Endodermal cell (in vitro differentiated cells): ENCODE results near the gene HAPLN2. TPM values are rescaled to one million over a fixed set of nuclear protein-coding genes. Genes with fewer than 3 reads are reported as not detected.

Experiments
- DNase-seq: peaks from one replicate; pipeline ENCODE4 v3.0.0-alpha.2; 2017
- H3K27ac ChIP-seq: 2 replicates; pipeline ENCODE4 v1.5.1; 2013; ENCODE audit warnings: mild to moderate bottlenecking, low read depth, low read length, moderate library complexity
- H3K27me3 ChIP-seq: 2 replicates; pipeline ENCODE4 v1.6.1; 2013; ENCODE audit warnings: mild to moderate bottlenecking, low read length, moderate library complexity; ENCODE audit not compliant: insufficient read depth, control insufficient read depth, poor library complexity, severe bottlenecking
- H3K36me3 ChIP-seq: 2 replicates; pipeline ENCODE4 v1.7.0; 2013; ENCODE audit warnings: mild to moderate bottlenecking, low read length, moderate library complexity; ENCODE audit not compliant: control insufficient read depth, insufficient read depth
- H3K4me1 ChIP-seq: one replicate; pipeline ENCODE4 v1.7.0; 2013; ENCODE audit warnings: low read length; ENCODE audit not compliant: control insufficient read depth, insufficient read depth
- H3K4me3 ChIP-seq: 2 replicates; pipeline ENCODE4 v1.5.1; 2013; ENCODE audit warnings: mild to moderate bottlenecking, low read length, moderate library complexity
- H3K9ac ChIP-seq: 2 replicates; pipeline ENCODE4 v1.6.1; 2013; ENCODE audit warnings: mild to moderate bottlenecking, low read length, moderate library complexity; ENCODE audit not compliant: poor library complexity, severe bottlenecking; ENCODE audit errors: extremely low read depth
- H3K9me3 ChIP-seq: 2 replicates; pipeline ENCODE4 v1.6.1; 2013; ENCODE audit warnings: mild to moderate bottlenecking, low read length, moderate library complexity; ENCODE audit not compliant: control insufficient read depth
- H3K27ac Mint-ChIP-seq: 2 replicates; pipeline ENCODE4 v1.8.0; 2020; ENCODE audit warnings: mixed read lengths
- H3K27me3 Mint-ChIP-seq: 2 replicates; pipeline ENCODE4 v1.8.0; 2021; ENCODE audit warnings: mild to moderate bottlenecking, mixed read lengths; ENCODE audit not compliant: insufficient read depth
- H3K36me3 Mint-ChIP-seq: 2 replicates; pipeline ENCODE4 v1.8.0; 2020; ENCODE audit warnings: low read depth, mixed read lengths
- H3K4me1 Mint-ChIP-seq: 2 replicates; pipeline ENCODE4 v1.8.0; 2020; ENCODE audit warnings: mixed read lengths
- H3K4me3 Mint-ChIP-seq: 2 replicates; pipeline ENCODE4 v1.8.0; 2020; ENCODE audit warnings: mild to moderate bottlenecking, moderate library complexity, mixed read lengths
- H3K9me3 Mint-ChIP-seq: 2 replicates; pipeline ENCODE4 v1.8.0; 2020; ENCODE audit warnings: mild to moderate bottlenecking, mixed read lengths
- WGBS, 2 experiments: methylation state at CpG; one replicate each; pipeline versions ENCODE4 v1.1.5 to v1.1.7; 2013; ENCODE audit warnings: missing lambda C conversion rate in 2 of 2, mixed read lengths in 1 of 2; ENCODE audit not compliant: insufficient coverage in 1 of 2, insufficient read length in 1 of 2; 5-methylcytosine and 5-hydroxymethylcytosine counted together
- total RNA-seq, 2 donors: library from RNA; stranded (reverse); fragmentation: NEBNext Ultra II Directional in 1 of 2; extraction: Animal tissue kit (Norgen Biotek cat#: 25700) in 1 of 2; gene quantifications; 2 replicates in 1 of 2; 3 replicates in 1 of 2; pipeline ENCODE4 v1.2.1, GENCODE V29; 2021
- TF ChIP-seq, protein P1 (sequence below): fragments of 200-600 bp; sonication (generic); conservative IDR thresholded peaks from 2 replicates; pipeline ENCODE4 v1.5.0; 2021; ENCODE audit warnings: antibody characterized with exemption, mild to moderate bottlenecking

Gene HAPLN2
- total RNA-seq, 2 donors from 2014 or later: 0.42 to 2.8 TPM

DNA sequence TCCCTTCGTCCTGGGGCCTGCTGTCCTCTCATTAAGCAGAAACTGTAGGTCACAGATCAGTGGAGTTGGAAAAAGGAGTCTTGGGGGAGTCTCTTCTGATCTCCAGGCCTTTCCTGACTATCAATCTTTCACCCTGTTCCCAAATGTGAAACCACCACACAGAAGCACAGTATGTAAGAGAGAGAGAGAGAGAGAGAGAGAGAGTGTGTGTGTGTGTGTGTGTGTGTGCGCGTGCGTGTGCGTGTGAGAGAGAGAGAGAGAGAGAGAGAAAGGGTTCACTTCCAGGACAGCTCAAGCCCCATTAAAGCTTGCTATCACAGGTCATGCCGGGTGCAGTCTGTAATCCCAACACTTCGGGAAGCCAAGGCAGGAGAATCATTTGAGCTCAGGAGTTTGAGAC is 41.2 kb upstream of the HAPLN2 start:
- Mint-ChIP-seq H3K36me3 (no peaks in the 10 kb centered on the region), H3K4me3 (no peak overlapping the region), H3K27me3 (peaks cover 5% of the 10 kb centered on the region), H3K4me1 (no peaks in the 10 kb centered on the region), H3K9me3 (no peaks in the 10 kb centered on the region), H3K27ac (no peak overlapping the region)
- no peak for DNase-seq
- TF ChIP-seq, protein P1, sequence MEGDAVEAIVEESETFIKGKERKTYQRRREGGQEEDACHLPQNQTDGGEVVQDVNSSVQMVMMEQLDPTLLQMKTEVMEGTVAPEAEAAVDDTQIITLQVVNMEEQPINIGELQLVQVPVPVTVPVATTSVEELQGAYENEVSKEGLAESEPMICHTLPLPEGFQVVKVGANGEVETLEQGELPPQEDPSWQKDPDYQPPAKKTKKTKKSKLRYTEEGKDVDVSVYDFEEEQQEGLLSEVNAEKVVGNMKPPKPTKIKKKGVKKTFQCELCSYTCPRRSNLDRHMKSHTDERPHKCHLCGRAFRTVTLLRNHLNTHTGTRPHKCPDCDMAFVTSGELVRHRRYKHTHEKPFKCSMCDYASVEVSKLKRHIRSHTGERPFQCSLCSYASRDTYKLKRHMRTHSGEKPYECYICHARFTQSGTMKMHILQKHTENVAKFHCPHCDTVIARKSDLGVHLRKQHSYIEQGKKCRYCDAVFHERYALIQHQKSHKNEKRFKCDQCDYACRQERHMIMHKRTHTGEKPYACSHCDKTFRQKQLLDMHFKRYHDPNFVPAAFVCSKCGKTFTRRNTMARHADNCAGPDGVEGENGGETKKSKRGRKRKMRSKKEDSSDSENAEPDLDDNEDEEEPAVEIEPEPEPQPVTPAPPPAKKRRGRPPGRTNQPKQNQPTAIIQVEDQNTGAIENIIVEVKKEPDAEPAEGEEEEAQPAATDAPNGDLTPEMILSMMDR: no peak
- WGBS, 2 experiments: 87% methylated on average over 3 of the region's 7 CpGs; no CpG with 5 or more reads in 1 of the 2 experiments
- no peak overlapping the region for H3K9ac ChIP-seq
- no peaks in the 10 kb centered on the region for H3K27me3 ChIP-seq
- H3K4me1 ChIP-seq: no peaks in the 10 kb centered on the region
- H3K36me3 ChIP-seq: no peaks in the 10 kb centered on the region
- no peaks in the 10 kb centered on the region for H3K9me3 ChIP-seq
- no peak overlapping the region for H3K4me3 ChIP-seq
- no peak overlapping the region for H3K27ac ChIP-seq

DNA sequence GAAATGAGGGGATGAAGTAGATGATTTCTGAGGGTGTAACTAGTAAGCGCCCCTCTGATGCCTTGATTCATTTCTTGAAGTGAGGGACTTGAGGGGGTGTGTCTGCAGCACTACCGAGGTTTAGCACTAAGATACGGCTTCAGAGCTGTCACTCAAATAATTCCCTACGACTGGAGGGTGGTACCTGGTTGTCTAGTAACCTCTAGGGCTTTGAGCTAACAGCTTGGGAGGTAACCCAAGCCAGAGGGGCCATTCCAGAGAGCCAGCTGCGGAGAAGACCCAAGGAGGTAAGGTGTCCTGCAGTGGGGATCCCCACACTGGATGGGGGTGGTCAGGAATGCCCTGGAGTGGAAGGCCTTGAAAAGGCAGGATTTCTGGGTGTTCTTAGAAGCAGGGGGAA is 39.7 kb upstream of the HAPLN2 start, which contains the start of gene TTC24:
Gene TTC24 (plus strand): TSS at position 252 of the 400 bp plus-strand sequence. CDS start 1,642 bp downstream, outside the sequence.
- peaks cover 3% of the 10 kb centered on the region for H3K4me1 Mint-ChIP-seq
- DNase-seq: no peak
- no peaks in the 10 kb centered on the region for H3K36me3 ChIP-seq

DNA sequence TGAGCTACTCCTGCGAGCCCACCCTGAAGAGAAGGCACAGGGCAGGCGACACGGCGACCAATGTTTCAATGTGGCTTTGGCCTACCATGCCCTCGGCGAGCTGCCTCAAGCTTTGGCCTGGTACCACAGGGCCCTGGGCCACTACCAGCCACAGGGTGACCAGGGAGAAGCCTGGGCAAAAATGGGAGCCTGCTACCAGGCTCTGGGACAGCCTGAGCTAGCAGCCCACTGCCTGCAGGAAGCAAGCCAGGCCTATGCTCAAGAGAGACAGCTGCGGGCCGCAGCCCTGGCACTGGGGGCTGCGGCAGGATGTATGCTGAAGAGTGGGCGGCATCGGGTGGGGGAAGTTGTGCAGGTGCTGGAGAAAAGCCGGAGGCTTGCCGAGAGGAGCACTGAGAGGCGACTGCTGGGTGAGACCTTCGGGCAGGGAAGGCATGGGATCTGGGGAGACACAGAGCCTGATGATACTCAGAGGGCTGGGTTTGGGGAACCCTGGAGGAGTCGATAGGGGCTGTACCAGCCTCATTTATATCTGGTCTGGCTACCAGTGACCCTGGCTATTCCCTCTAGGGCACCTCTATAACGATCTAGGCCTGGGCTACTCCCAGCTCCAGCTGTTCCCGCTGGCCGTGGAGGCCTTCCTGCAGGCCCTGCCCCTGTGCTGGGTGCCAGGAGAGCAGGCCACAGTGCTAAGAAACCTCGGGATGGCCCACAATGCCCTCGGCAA is 37.4 kb upstream of the HAPLN2 start:
- Histone ChIP-seq H3K36me3 (no peaks in the 10 kb centered on the region), H3K27me3 (no peaks in the 10 kb centered on the region), H3K27ac (no peak overlapping the region), H3K9ac (no peak overlapping the region), H3K4me3 (no peak overlapping the region), H3K4me1 (no peaks in the 10 kb centered on the region), H3K9me3 (no peaks in the 10 kb centered on the region)
- WGBS, 2 experiments: 90 to 96% methylated on average over 18 to 21 of the region's 21 CpGs
- H3K9me3 Mint-ChIP-seq: no peaks in the 10 kb centered on the region
- H3K4me3 Mint-ChIP-seq: no peak overlapping the region
- no peak overlapping the region for H3K27ac Mint-ChIP-seq
- TF ChIP-seq, protein P1: no peak
- H3K36me3 Mint-ChIP-seq: no peaks in the 10 kb centered on the region
- H3K4me1 Mint-ChIP-seq: peaks cover 8% of the 10 kb centered on the region
- peaks cover 6% of the 10 kb centered on the region for H3K27me3 Mint-ChIP-seq
- DNase-seq: no peak

More for the DNA sequence above, 39.7 kb upstream of the HAPLN2 start, which contains the start of gene TTC24:
- H3K27ac ChIP-seq: no peak within 1 kb of the TSS
- Mint-ChIP-seq H3K27ac (no peak within 1 kb of the TSS), H3K36me3 (no peaks in the 10 kb centered on the region), H3K9me3 (no peaks in the 10 kb centered on the region), H3K27me3 (peaks cover 5% of the 10 kb centered on the region), H3K4me3 (no peak within 1 kb of the TSS)
- H3K27me3 ChIP-seq: no peaks in the 10 kb centered on the region
- TF ChIP-seq, protein P1: no peak
- no peaks in the 10 kb centered on the region for H3K4me1 ChIP-seq
- no peak within 1 kb of the TSS for H3K4me3 ChIP-seq
- H3K9me3 ChIP-seq: no peaks in the 10 kb centered on the region
- no peak within 1 kb of the TSS for H3K9ac ChIP-seq
- 79 to 92% methylated on average over 4 to 5 of the region's 5 CpGs for WGBS, 2 experiments
